ENCODE measurements around the gene SPRY1. TPM values are rescaled to one million over a fixed set of nuclear protein-coding genes. Genes with fewer than 3 reads are reported as not detected.

The SPRY1 gene
- polyA plus RNA-seq, 2 of the 4 experiments (the other 2 are of a cell fraction), result 0.54 to 2.1 TPM

DNA sequence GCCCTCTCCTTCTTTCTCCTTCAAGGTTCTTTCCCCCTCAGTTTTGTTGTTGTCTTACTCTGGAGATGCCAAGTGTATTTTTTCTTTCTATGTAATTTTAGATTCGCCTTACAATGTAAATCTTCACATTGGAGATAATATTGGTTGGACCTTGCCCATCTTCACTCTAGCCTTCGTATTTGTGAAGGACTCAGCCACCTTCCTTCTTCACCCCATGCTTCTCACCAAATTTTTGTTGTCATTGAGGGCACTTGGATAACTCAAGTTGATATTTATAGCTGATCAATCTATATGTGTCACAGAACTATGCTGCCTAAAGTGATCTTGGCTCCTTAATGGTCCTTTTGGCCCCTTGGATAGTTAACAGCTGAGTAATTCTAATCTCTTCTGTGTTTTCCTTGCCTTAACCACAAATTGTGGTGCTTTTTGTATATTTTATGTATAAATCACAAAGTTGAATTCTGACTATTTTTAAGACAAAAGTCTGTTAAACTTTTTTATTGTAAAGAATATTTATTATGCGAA is 6.5 kb downstream of the SPRY1 start:
- Histone ChIP-seq H3K4me2 (no peak overlapping the region), H3K4me3 (no peak overlapping the region), H3K9me3 (no peaks in the 10 kb centered on the region), H3K27ac (no peak overlapping the region), H3K4me1 (no peaks in the 10 kb centered on the region)
- no peak for FAIRE-seq
- ChIA-PET POLR2A (no interaction called here), CTCF (no interaction called here)
- ATAC-seq, result no peak
- no peak for DNase-seq (ENCODE audit: low read depth in 1 of 2, low spot score in 1 of 2)
- WGBS (ENCODE audit: missing lambda C conversion rate), result 87% methylated on average over 3 of the region's 3 CpGs
- TF ChIP-seq SREBF2 (IDR thresholded peaks at IDR 0.05) (no peak), RFX5 (IDR thresholded peaks at IDR 0.05) (no peak), RCOR1 (IDR thresholded peaks at IDR 0.05; ENCODE audit: low read depth, low read length) (no peak), HOXB13 (CRISPR knock-in tag; IDR thresholded peaks at IDR 0.05; ENCODE audit: low read depth) (no peak)
- TF ChIP-seq, protein P1, sequence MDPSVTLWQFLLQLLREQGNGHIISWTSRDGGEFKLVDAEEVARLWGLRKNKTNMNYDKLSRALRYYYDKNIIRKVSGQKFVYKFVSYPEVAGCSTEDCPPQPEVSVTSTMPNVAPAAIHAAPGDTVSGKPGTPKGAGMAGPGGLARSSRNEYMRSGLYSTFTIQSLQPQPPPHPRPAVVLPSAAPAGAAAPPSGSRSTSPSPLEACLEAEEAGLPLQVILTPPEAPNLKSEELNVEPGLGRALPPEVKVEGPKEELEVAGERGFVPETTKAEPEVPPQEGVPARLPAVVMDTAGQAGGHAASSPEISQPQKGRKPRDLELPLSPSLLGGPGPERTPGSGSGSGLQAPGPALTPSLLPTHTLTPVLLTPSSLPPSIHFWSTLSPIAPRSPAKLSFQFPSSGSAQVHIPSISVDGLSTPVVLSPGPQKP (IDR thresholded peaks at IDR 0.05; ENCODE audit: low read depth, low read length), result no peak

DNA sequence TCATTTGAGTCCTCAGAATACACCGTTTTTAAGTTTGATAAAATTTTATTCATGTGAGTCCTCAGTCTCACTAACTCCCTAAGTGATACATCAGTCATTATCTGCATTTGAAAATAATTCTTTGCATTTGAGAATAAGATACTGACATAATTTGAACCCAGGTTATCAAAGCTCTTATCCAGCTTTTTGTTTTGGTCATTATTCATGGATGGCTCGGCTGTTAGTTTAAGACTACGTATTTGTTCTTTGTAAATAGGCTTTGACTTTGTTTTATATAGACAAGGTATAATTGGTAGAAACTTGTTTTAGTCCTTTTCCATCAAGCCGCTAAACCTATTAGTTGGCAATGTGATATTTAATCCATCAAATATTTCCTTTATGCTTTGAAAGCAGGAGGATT is 7.9 kb downstream of the SPRY1 start:
- no peak overlapping the region for H3K4me2 ChIP-seq
- ATAC-seq, result no peak
- WGBS (ENCODE audit: missing lambda C conversion rate), result 85% methylated on average over 4 of the region's 4 CpGs
- H3K27ac ChIP-seq, result no peak overlapping the region
- no peak for DNase-seq (ENCODE audit: low read depth in 1 of 2, low spot score in 1 of 2)
- no peaks in the 10 kb centered on the region for H3K9me3 ChIP-seq
- no peak overlapping the region for H3K4me3 ChIP-seq
- FAIRE-seq, result no peak
- CTCF ChIA-PET, result interaction anchor here (0.6 kb wide), 1 partner anchor 302 kb away, joined by 3 read pairs; no protein-coding TSS in a partner anchor
- TF ChIP-seq CBX8 (IDR thresholded peaks at IDR 0.05) (no peak), MAZ (IDR thresholded peaks at IDR 0.05; ENCODE audit: borderline replicate concordance, low read depth, low read length) (no peak), RFX5 (IDR thresholded peaks at IDR 0.05) (no peak), FOSL2 (IDR thresholded peaks at IDR 0.05) (no peak), FOSL2 (CRISPR knock-in tag; IDR thresholded peaks at IDR 0.05) (no peak), GATA3 (IDR thresholded peaks at IDR 0.05; ENCODE audit: borderline replicate concordance) (no peak), SMC3 (IDR thresholded peaks at IDR 0.05) (no peak), HOXA7 (CRISPR knock-in tag; IDR thresholded peaks at IDR 0.05) (no peak), SREBF2 (IDR thresholded peaks at IDR 0.05) (no peak), ZC3H11A (IDR thresholded peaks at IDR 0.05) (no peak), POLR2A (IDR thresholded peaks at IDR 0.05; ENCODE audit: low read length) (no peak)
- TF ChIP-seq, protein P2, sequence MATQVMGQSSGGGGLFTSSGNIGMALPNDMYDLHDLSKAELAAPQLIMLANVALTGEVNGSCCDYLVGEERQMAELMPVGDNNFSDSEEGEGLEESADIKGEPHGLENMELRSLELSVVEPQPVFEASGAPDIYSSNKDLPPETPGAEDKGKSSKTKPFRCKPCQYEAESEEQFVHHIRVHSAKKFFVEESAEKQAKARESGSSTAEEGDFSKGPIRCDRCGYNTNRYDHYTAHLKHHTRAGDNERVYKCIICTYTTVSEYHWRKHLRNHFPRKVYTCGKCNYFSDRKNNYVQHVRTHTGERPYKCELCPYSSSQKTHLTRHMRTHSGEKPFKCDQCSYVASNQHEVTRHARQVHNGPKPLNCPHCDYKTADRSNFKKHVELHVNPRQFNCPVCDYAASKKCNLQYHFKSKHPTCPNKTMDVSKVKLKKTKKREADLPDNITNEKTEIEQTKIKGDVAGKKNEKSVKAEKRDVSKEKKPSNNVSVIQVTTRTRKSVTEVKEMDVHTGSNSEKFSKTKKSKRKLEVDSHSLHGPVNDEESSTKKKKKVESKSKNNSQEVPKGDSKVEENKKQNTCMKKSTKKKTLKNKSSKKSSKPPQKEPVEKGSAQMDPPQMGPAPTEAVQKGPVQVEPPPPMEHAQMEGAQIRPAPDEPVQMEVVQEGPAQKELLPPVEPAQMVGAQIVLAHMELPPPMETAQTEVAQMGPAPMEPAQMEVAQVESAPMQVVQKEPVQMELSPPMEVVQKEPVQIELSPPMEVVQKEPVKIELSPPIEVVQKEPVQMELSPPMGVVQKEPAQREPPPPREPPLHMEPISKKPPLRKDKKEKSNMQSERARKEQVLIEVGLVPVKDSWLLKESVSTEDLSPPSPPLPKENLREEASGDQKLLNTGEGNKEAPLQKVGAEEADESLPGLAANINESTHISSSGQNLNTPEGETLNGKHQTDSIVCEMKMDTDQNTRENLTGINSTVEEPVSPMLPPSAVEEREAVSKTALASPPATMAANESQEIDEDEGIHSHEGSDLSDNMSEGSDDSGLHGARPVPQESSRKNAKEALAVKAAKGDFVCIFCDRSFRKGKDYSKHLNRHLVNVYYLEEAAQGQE (IDR thresholded peaks at IDR 0.05), result no peak
- TF ChIP-seq, protein P1 (IDR thresholded peaks at IDR 0.05; ENCODE audit: low read depth, low read length), result no peak
- TF ChIP-seq, protein P3, sequence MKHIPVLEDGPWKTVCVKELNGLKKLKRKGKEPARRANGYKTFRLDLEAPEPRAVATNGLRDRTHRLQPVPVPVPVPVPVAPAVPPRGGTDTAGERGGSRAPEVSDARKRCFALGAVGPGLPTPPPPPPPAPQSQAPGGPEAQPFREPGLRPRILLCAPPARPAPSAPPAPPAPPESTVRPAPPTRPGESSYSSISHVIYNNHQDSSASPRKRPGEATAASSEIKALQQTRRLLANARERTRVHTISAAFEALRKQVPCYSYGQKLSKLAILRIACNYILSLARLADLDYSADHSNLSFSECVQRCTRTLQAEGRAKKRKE (CRISPR knock-in tag; IDR thresholded peaks at IDR 0.05; ENCODE audit: low read depth), result no peak
- TF ChIP-seq, protein P4, sequence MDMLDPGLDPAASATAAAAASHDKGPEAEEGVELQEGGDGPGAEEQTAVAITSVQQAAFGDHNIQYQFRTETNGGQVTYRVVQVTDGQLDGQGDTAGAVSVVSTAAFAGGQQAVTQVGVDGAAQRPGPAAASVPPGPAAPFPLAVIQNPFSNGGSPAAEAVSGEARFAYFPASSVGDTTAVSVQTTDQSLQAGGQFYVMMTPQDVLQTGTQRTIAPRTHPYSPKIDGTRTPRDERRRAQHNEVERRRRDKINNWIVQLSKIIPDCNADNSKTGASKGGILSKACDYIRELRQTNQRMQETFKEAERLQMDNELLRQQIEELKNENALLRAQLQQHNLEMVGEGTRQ (IDR thresholded peaks at IDR 0.05), result no peak
- TF ChIP-seq, protein P5, sequence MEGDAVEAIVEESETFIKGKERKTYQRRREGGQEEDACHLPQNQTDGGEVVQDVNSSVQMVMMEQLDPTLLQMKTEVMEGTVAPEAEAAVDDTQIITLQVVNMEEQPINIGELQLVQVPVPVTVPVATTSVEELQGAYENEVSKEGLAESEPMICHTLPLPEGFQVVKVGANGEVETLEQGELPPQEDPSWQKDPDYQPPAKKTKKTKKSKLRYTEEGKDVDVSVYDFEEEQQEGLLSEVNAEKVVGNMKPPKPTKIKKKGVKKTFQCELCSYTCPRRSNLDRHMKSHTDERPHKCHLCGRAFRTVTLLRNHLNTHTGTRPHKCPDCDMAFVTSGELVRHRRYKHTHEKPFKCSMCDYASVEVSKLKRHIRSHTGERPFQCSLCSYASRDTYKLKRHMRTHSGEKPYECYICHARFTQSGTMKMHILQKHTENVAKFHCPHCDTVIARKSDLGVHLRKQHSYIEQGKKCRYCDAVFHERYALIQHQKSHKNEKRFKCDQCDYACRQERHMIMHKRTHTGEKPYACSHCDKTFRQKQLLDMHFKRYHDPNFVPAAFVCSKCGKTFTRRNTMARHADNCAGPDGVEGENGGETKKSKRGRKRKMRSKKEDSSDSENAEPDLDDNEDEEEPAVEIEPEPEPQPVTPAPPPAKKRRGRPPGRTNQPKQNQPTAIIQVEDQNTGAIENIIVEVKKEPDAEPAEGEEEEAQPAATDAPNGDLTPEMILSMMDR (IDR thresholded peaks at IDR 0.05), result no peak
- POLR2A ChIA-PET, result interaction anchor here (0.5 kb wide), 1 partner anchor 101 kb away, joined by 6 read pairs; no protein-coding TSS in a partner anchor
- no peaks in the 10 kb centered on the region for H3K4me1 ChIP-seq

Data from A549 (cell line).